H1 (cell line): ENCODE results near the gene ACCS. TPM values are rescaled to one million over a fixed set of nuclear protein-coding genes. Genes with fewer than 3 reads are reported as not detected.

Experiments used
- EZH2 ChIP-seq: fragments of 200-600 bp; sonication (generic); IDR thresholded peaks from 2 replicates; pipeline ENCODE4 v1.7.1; 2012; ENCODE audit warnings: low read depth, mild to moderate bottlenecking, moderate library complexity, low read length, inconsistent platforms; ENCODE audit not compliant: severe bottlenecking
- KDM4A ChIP-seq: IDR thresholded peaks from one replicate; pipeline ENCODE4 v1.7.1; 2012; ENCODE audit warnings: low read depth, mild to moderate bottlenecking, moderate library complexity, low read length, inconsistent platforms; ENCODE audit not compliant: severe bottlenecking
- KDM5A ChIP-seq: fragments of 200-600 bp; IDR thresholded peaks from 2 replicates; pipeline ENCODE4 v1.7.1; 2012; ENCODE audit warnings: mild to moderate bottlenecking, low read length, inconsistent platforms, mixed read lengths
- YY1 ChIP-seq: IDR thresholded peaks from 2 replicates; pipeline ENCODE4 v1.6.1; 2011; ENCODE audit warnings: low read depth, mild to moderate bottlenecking, low read length
- polyA plus RNA-seq, 7 experiments: library from polyadenylated mRNA; depleted of rRNA in 3 of 7; stranded (reverse) in 5 of 7; unstranded in 2 of 7; fragments of >200 nt in 5 of 7; fragments of 200-250 nt in 2 of 7; gene quantifications; 1 replicate in 5 of 7; 2 replicates in 1 of 7; 4 replicates in 1 of 7; pipeline versions ENCODE4 v1.2.1 to v1.2.3, GENCODE V29; 2011 to 2013; ENCODE audit warnings: missing spikeins in 2 of 7, mixed read lengths in 2 of 7
- total RNA-seq: library from RNA; stranded (reverse); fragmentation: NEBNext Ultra II Directional; extraction: Animal tissue kit (Norgen Biotek cat#: 25700); gene quantifications from 2 replicates; pipeline ENCODE4 v1.2.1, GENCODE V29; 2021

The ACCS gene
- total and polyA plus RNA-seq, 2 of the 8 experiments (the other 6 are each of a cell fraction or from before 2014, with no cell fraction given), result 6.0 to 8.0 TPM

GRCh38 chr11:44017443-44018126 is 48.5 kb upstream of the ACCS start (continued):
- no peak for TF ChIP-seq KDM4A
- no peak for TF ChIP-seq KDM5A
- TF ChIP-seq YY1, result no peak
- TF ChIP-seq EZH2, result no peak
